Activated CD8-positive, alpha-beta memory T cell treated with anti-CD3 and anti-CD28 coated beads, Interleukin-2, amount 50 U/mL, for 24 hours (primary cell): ENCODE results near the gene PLPP2.

ENCODE experiments used
- DNase-seq: peaks from one replicate; pipeline ENCODE4 v3.0.0-alpha.2; 2020; ENCODE audit errors: extremely low read depth

PLPP2 gene

GRCh38 chr19:293436-294110 lies 2.4 kb upstream of the PLPP2 start:
- no peak for DNase-seq

GRCh38 chr19:292951-293350 lies 1.7 kb upstream of the PLPP2 start:
- DNase-seq, result no peak

GRCh38 chr19:292281-292884 lies 1.2 kb upstream of the PLPP2 start:
- DNase-seq, result no peak

- DNase-seq, result no peak
Observed at GRCh38 chr19:291561-292280, 518 bp upstream of the PLPP2 start.

- no peak for DNase-seq
Observed at GRCh38 chr19:290372-291005, 714 bp downstream of the PLPP2 start.

GRCh38 chr19:289651-290371 lies 1.4 kb downstream of the PLPP2 start:
- DNase-seq, result no peak

- DNase-seq, result no peak
Observed at GRCh38 chr19:288911-289310, 2.3 kb downstream of the PLPP2 start.

GRCh38 chr19:287381-287871 lies 3.8 kb downstream of the PLPP2 start:
- DNase-seq, result no peak

GRCh38 chr19:283395-283794 lies 7.8 kb downstream of the PLPP2 start:
- DNase-seq, result no peak

- DNase-seq, result no peak
Observed at GRCh38 chr19:282501-282900, 8.7 kb downstream of the PLPP2 start.

GRCh38 chr19:281992-282391 lies 9.2 kb downstream of the PLPP2 start:
- no peak for DNase-seq

GRCh38 chr19:281156-281853 lies 9.9 kb downstream of the PLPP2 start:
- no peak for DNase-seq

- DNase-seq, result no peak
Observed at GRCh38 chr19:280541-281009, 10.6 kb downstream of the PLPP2 start.

- no peak for DNase-seq
Observed at GRCh38 chr19:279656-280055, 11.5 kb downstream of the PLPP2 start.

- DNase-seq, result no peak
Observed at GRCh38 chr19:279231-279630, 12.0 kb downstream of the PLPP2 start.

- DNase-seq, result no peak
Observed at GRCh38 chr19:277581-278165, 13.5 kb downstream of the PLPP2 start.

GRCh38 chr19:277131-277530 lies 14.1 kb downstream of the PLPP2 start:
- DNase-seq, result no peak

- DNase-seq, result no peak
Observed at GRCh38 chr19:275958-276646, 15.1 kb downstream of the PLPP2 start.

- no peak for DNase-seq
Observed at GRCh38 chr19:275000-275399, 16.2 kb downstream of the PLPP2 start.

GRCh38 chr19:273393-273792 lies 17.8 kb downstream of the PLPP2 start:
- no peak for DNase-seq
